Hematopoietic multipotent progenitor cell (in vitro differentiated cells): ENCODE results near the gene RNMT. TPM values are rescaled to one million over a fixed set of nuclear protein-coding genes. Genes with fewer than 3 reads are reported as not detected.
"Not testable (repeated sequence)": the region's sequence is repeated elsewhere in the genome, so short reads cannot be mapped to it uniquely, and the experiment has no call there.

Experiments used
- DNase-seq, 3 donors: peaks; one replicate each; pipeline ENCODE4 v3.0.0-alpha.2; 2011 to 2015; ENCODE audit warnings: low read depth in 2 of 3, low spot score in 2 of 3
- total RNA-seq: library from RNA; depleted of rRNA; stranded (reverse); fragments of >200 nt; gene quantifications from one replicate; pipeline ENCODE4 v1.2.3, GENCODE V29; 2012

RNMT gene
- total RNA-seq, 1 donor, result 10.8 TPM

GRCh38 chr18:13730481-13730880 is 4.0 kb downstream of the RNMT start:
- no peak for DNase-seq

- DNase-seq, result no peak
These were observed 9.2 kb downstream of the RNMT start for GRCh38 chr18:13735681-13736080.

- DNase-seq, result no peak
These were observed 19.2 kb downstream of the RNMT start for GRCh38 chr18:13745696-13746095.

DNA sequence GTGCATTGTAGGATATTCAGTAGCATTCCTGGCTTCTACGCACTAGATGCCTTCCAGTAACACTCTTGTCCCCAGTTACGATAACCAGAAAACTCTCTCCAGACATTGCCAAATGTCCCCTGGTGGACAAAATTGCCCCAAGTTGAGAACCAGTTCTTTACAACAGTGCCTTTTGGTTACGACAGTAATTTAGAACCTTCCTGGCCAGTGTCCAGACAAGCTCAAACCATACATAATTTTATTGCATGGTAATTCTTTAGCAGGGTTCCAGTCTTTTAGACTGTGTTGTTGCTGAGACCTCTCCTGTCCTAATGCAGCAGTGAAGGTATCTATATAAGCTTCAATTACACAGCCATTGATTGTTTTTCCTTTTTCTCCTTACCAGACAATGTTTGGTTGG is 20.2 kb downstream of the RNMT start:
- DNase-seq, result no peak

DNA sequence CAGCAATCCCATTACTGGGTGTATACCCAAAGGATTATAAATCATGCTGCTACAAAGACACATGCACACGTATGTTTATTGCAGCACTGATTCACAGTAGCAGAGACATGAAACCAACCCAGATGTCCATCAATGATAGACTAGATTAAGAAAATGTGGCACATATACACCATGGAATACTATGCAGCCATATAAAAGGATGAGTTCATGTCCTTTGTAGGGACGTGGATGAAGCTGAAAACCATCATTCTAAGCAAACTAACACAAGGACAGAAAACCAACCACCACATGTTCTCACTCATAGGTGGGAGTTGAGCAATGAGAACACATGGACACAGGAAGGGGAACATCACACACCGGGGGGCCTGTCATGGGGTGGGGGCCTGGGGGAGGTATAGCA is 25.1 kb downstream of the RNMT start:
- not testable (repeated sequence) for DNase-seq

GRCh38 chr18:13756261-13756660 is 29.8 kb downstream of the RNMT start:
- DNase-seq, result no peak

- DNase-seq, result no peak
These were observed 30.2 kb downstream of the RNMT start for GRCh38 chr18:13756671-13757070.

GRCh38 chr18:13758622-13759021 is 32.1 kb downstream of the RNMT start:
- DNase-seq, result no peak

DNA sequence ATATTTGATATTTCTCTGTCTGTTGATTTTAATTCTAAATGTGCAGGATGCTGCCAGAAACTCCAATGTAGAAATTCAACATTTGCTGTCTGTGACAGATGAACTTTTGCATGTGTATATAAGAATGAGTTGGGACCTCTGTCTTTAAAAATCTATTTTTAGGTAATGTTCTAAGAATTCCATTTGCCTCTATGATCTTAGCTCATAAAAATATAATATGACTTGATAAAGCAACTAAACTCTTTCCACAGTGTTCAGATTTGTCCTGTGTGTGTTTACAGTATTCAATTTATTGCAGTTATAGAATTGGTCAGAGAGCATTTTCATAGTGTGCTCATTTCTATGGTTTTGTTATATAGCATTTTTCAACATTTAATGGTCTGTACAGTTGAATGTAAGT is 33.6 kb downstream of the RNMT start:
- DNase-seq, result no peak

DNA sequence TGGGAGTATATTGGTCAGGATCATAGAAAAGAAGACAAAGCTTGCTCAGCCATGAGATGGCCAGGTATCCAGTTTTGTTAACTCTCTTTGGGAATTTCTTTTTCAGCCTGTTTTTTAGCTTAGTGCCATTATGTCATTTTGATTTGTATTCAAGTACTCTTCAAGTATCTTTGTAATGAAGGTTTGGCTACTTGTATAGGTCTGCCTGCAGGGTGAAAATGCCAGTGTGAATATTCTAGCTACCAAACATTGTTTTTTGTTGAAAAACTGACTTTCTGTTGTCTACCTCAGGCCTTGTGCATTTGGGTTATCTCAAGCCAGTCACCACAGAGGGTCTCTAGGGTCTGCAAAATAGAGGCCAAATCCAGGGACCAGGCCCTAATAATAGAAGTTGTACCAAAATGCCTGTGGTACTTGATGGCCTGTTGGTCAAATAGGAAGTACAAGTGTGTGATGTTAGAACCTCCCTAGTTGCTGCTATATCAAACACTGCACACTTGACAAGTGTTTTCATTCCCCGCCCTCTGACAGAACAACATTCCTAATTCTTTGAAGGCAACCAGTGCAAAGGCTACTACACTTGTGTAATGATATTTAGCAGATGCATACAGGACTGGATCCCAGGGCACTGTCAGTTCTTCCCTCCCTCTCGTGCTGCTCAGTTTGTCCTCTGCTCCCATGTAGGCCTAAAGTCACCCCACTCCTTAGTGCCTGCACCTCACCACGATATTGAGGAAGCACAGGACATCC is 36.4 kb downstream of the RNMT start:
- no peak for DNase-seq

DNA sequence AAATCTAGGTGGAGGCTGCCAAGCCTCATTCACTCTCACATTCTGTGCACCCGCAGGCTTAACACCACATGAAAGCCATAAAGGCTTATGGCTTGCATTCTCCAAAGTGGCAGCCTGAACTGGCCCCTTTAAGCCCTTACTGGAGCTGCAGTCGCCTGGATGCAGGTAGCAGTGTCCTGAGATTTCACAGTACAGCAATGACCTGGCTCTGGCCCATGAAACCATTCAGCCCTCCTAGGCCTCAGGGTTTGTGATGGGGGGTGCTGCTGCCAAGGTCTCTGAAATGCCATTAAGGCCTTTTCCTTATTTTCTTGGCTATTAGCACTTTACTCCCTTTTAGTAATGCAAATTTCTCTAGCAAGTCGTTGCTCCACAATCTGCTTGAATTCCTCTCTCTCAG is 48.6 kb downstream of the RNMT start:
- DNase-seq, result no peak

- DNase-seq, result no peak
These were observed 64.7 kb downstream of the RNMT start for GRCh38 chr18:13791181-13791580.

GRCh38 chr18:13793819-13794218 is 67.3 kb downstream of the RNMT start:
- DNase-seq, result no peak

GRCh38 chr18:13796515-13796914 is 70.0 kb downstream of the RNMT start:
- DNase-seq, result no peak

DNA sequence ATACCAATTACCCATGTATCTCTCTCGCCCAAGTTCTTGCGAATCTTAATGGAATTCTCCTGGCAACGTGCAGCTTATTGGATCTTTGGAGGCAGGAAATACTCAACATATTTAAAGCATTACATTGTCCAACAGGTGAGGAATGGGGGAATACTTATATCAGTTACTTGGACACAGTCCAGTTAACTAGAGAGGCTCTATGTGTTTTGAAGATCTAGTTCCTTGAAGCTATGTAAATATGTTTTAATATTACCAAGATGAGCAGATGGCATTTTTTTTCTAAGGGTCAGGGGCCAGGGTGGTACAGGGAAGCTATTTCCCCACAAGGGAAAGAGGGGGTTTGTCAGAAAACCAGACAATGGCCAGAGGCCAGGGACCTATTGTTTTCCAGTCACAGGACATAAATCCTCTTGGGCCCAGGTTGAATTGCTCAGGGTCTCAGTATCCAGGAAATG is 70.7 kb downstream of the RNMT start:
- DNase-seq, result no peak

DNA sequence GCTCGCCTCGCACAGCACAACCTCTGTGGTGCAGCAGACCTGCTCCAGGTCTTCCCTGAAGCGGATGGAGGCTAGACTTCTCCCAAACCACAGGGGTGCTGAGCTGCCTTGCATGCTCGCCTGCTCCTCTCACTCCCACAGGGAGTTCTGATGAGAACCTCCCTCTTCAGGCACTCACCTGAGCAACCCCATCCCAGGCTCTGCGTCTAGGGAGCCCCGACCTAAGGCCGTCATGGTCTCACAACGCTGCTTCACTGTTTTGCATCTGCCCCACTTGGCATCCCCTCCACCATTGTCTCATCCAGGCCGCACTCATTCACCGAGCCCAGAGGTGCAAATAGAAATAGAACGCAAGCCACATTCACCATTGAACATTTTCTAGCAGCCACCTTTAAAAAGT is 72.9 kb downstream of the RNMT start:
- no peak for DNase-seq

- peak in 2 of 3 donors; percentile 45 to 48 for DNase-seq
These were observed 74.2 kb downstream of the RNMT start for GRCh38 chr18:13800505-13801259.

DNA sequence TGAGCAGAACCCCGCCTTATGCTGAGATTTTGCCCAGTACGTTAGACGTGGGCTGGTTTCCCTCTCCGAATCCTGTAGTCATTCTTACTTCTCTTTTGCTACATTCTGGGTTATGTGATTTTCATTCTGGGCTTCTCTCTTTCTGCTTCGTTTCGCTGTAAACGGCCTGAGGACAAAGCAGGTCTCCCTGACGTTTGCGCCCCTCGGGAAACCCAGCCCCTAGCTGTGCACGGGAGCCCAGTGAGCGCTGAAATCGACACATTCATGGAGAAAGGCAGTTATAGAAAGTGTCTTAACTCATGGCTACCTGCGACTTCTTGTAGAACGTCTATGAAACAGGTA is 74.8 kb downstream of the RNMT start:
- DNase-seq, result no peak

GRCh38 chr18:13804305-13804704 is 77.8 kb downstream of the RNMT start:
- no peak for DNase-seq

- DNase-seq, result no peak
These were observed 82.0 kb downstream of the RNMT start for GRCh38 chr18:13808294-13809042.

GRCh38 chr18:13809043-13809430 is 82.6 kb downstream of the RNMT start:
- DNase-seq, result no peak
